K562 (cell line): Measurements from ENCODE around the gene RSPH6A. TPM values are rescaled to one million over a fixed set of nuclear protein-coding genes. Genes with fewer than 3 reads are reported as not detected.

ENCODE experiments used
- ATF3 ChIP-seq, 2 experiments: fragments of 450-650 bp in 1 of 2; sonication (generic) in 1 of 2; formaldehyde crosslinking in 1 of 2; IDR thresholded peaks in 1 of 2; conservative IDR thresholded peaks in 1 of 2; 2 replicates each; pipeline versions ENCODE4 v1.6.1 to v1.8.1; 2016 to 2023; ENCODE audit warnings: mild to moderate bottlenecking in 2 of 2, moderate library complexity in 2 of 2, inconsistent platforms in 1 of 2, missing genetic modification reagents in 1 of 2
- BRF1 ChIP-seq: IDR thresholded peaks from 3 replicates; pipeline ENCODE4 v1.6.1; 2011; ENCODE audit warnings: borderline replicate concordance, mild to moderate bottlenecking; ENCODE audit not compliant: insufficient read length; ENCODE audit errors: extremely low read depth
- CREM ChIP-seq: IDR thresholded peaks from 2 replicates; pipeline ENCODE4 v1.6.1; 2014; ENCODE audit warnings: antibody characterized with exemption, low read depth
- ETV5 ChIP-seq: sonication (generic); formaldehyde crosslinking; IDR thresholded peaks from 2 replicates; pipeline ENCODE4 v1.4.0; 2020; ENCODE audit warnings: low read depth, mild to moderate bottlenecking, missing genetic modification reagents
- FOXJ3 ChIP-seq: sonication (generic); formaldehyde crosslinking; IDR thresholded peaks from 2 replicates; pipeline ENCODE4 v1.4.0; 2020; ENCODE audit warnings: mild to moderate bottlenecking, missing genetic modification reagents
- KDM5B ChIP-seq: fragments of 200-600 bp; sonication (generic); IDR thresholded peaks from 2 replicates; pipeline ENCODE4 v1.6.1; 2012; ENCODE audit warnings: low read depth, mild to moderate bottlenecking, moderate library complexity, low read length, control low read depth, inconsistent platforms; ENCODE audit not compliant: insufficient replicate concordance
- MAFK ChIP-seq: IDR thresholded peaks from 2 replicates; pipeline ENCODE4 v1.6.1; 2011; ENCODE audit warnings: low read length, improper control_type of control experiment
- NRF1 ChIP-seq, 2 experiments: fragments of 450-650 bp; IDR thresholded peaks in 1 of 2; conservative IDR thresholded peaks in 1 of 2; 2 replicates each; pipeline ENCODE4 v1.6.1; 2014; ENCODE audit warnings: mild to moderate bottlenecking in 2 of 2
- PML ChIP-seq: IDR thresholded peaks from 2 replicates; pipeline ENCODE4 v1.6.1; 2012; ENCODE audit warnings: low read length, inconsistent platforms
- POLR2A ChIP-seq: fragments of 450-650 bp; conservative IDR thresholded peaks from 2 replicates; pipeline ENCODE4 v1.6.1; 2016
- POLR2G ChIP-seq: fragments of 200-400 bp; formaldehyde crosslinking; IDR thresholded peaks from 2 replicates; pipeline ENCODE4 v1.6.1; 2017; ENCODE audit warnings: low read depth, mild to moderate bottlenecking, antibody characterized with exemption, low read length, moderate library complexity
- PTRF ChIP-seq: fragments of 450-650 bp; IDR thresholded peaks from 2 replicates; pipeline ENCODE4 v1.6.1; 2016; ENCODE audit warnings: mild to moderate bottlenecking, missing genetic modification characterization, missing compliant biosample characterization
- RBBP5 ChIP-seq: fragments of 200-600 bp; sonication (generic); IDR thresholded peaks from 2 replicates; pipeline ENCODE4 v1.6.1; 2012; ENCODE audit warnings: borderline replicate concordance, mild to moderate bottlenecking, low read length, control low read depth, inconsistent platforms; ENCODE audit not compliant: insufficient read depth, poor library complexity, severe bottlenecking
- SMARCA4 ChIP-seq: fragments of 450-650 bp; IDR thresholded peaks from 2 replicates; pipeline ENCODE4 v1.6.1; 2016
- SMARCC2 ChIP-seq: fragments of 450-650 bp; IDR thresholded peaks from 2 replicates; pipeline ENCODE4 v1.6.1; 2017; ENCODE audit warnings: antibody characterized with exemption, moderate library complexity, mild to moderate bottlenecking, low read depth
- polyA plus RNA-seq, 8 experiments: library from polyadenylated mRNA; depleted of rRNA in 4 of 8; stranded (reverse) in 5 of 8; unstranded in 3 of 8; fragments of >200 nt; fragmentation: Nextera tagmentation in 2 of 8; fragmentation: Illumina TruSeq in 1 of 8; extraction: Ambion mirVana in 2 of 8; extraction: Trizol in 1 of 8; gene quantifications; 2 replicates each; pipeline versions ENCODE4 v1.2.1 to v1.2.3, GENCODE V29; 2011 to 2014; ENCODE audit warnings: inconsistent platforms in 1 of 8, missing spikeins in 1 of 8
- total RNA-seq, 7 experiments: library from RNA; depleted of rRNA in 6 of 7; stranded (reverse); fragments of >200 nt in 6 of 7; fragmentation: Illumina TruSeq in 2 of 7; extraction: Trizol in 2 of 7; gene quantifications; 2 replicates each; pipeline versions ENCODE4 v1.2.1 to v1.2.3, GENCODE V29; 2011 to 2021; ENCODE audit warnings: low replicate concordance in 1 of 7
- TF ChIP-seq, protein P1 (sequence below): fragments of 250-450 bp; sonication (Bioruptor Pico); IDR thresholded peaks from 2 replicates; pipeline ENCODE4 v1.9.0; 2021; ENCODE audit warnings: mild to moderate bottlenecking, inconsistent platforms
- TF ChIP-seq, protein P2 (sequence below): sonication (generic); formaldehyde crosslinking; IDR thresholded peaks from 2 replicates; pipeline ENCODE4 v1.8.1; 2023; ENCODE audit warnings: mild to moderate bottlenecking, missing genetic modification reagents, moderate library complexity
- TF ChIP-seq, protein P3 (sequence below): fragments of 450-650 bp; IDR thresholded peaks from 2 replicates; pipeline ENCODE4 v1.6.1; 2016; ENCODE audit warnings: antibody characterized with exemption
- TF ChIP-seq, protein P4 (sequence below), 2 experiments: fragments of 200-800 bp in 1 of 2; sonication (Bioruptor generic) in 1 of 2; sonication (generic) in 1 of 2; formaldehyde crosslinking in 1 of 2; IDR thresholded peaks in 1 of 2; conservative IDR thresholded peaks in 1 of 2; 2 replicates each; pipeline versions ENCODE4 v1.5.0 to v1.6.1; 2016 to 2020; ENCODE audit warnings: missing compliant biosample characterization in 1 of 2, missing genetic modification characterization in 1 of 2, missing genetic modification reagents in 1 of 2

The RSPH6A gene
- total and polyA plus RNA-seq, 9 of the 15 experiments (the other 6 are each of a cell fraction or from before 2014, with no cell fraction given): 0.03 to 0.15 (median 0.07) TPM; not detected in 5

DNA sequence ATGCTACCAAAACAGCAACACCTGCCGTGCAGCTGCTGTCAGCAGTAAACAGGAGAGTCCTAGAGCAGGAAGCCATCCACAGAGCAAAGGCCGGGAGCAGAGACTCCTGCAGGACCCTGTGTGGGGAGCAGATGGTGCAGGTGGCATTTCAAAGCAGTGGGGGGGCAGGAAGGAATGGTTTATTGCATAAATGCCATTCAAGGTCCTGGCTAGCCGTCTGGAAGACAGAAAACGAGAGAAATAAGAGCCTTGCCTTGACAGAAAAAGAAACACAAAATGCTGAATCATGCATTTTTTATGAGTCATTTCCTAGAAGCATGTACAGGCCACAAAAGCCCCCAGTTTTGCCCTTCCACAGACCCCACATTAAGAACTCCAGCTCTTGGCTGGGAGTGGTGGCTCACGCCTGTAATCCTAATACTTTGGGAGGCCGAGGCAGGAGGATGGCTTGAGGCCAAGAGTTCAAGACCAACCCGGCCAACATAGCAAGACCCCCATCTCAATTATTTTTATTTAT is 5.4 kb downstream of the RSPH6A start (continued):
- peak; percentile 90 for TF ChIP-seq ATF3 (IDR thresholded peaks at IDR 0.05)
- TF ChIP-seq ATF3 (CRISPR knock-in tag; conservative IDR thresholded peaks at IDR 0.05): no peak
- no peak for TF ChIP-seq PML
- TF ChIP-seq MAFK: peak; percentile 99
- TF ChIP-seq POLR2G: no peak
- TF ChIP-seq RBBP5: peak; percentile 75
- TF ChIP-seq POLR2A: no peak
- TF ChIP-seq, protein P1, sequence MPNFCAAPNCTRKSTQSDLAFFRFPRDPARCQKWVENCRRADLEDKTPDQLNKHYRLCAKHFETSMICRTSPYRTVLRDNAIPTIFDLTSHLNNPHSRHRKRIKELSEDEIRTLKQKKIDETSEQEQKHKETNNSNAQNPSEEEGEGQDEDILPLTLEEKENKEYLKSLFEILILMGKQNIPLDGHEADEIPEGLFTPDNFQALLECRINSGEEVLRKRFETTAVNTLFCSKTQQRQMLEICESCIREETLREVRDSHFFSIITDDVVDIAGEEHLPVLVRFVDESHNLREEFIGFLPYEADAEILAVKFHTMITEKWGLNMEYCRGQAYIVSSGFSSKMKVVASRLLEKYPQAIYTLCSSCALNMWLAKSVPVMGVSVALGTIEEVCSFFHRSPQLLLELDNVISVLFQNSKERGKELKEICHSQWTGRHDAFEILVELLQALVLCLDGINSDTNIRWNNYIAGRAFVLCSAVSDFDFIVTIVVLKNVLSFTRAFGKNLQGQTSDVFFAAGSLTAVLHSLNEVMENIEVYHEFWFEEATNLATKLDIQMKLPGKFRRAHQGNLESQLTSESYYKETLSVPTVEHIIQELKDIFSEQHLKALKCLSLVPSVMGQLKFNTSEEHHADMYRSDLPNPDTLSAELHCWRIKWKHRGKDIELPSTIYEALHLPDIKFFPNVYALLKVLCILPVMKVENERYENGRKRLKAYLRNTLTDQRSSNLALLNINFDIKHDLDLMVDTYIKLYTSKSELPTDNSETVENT (CRISPR knock-in tag): no peak
- TF ChIP-seq ETV5: peak; percentile 48; the same call in 1 of the 2 replicates
- no peak for TF ChIP-seq FOXJ3
- peak; percentile 88 for TF ChIP-seq SMARCC2
- no peak for TF ChIP-seq BRF1
- TF ChIP-seq, protein P2, sequence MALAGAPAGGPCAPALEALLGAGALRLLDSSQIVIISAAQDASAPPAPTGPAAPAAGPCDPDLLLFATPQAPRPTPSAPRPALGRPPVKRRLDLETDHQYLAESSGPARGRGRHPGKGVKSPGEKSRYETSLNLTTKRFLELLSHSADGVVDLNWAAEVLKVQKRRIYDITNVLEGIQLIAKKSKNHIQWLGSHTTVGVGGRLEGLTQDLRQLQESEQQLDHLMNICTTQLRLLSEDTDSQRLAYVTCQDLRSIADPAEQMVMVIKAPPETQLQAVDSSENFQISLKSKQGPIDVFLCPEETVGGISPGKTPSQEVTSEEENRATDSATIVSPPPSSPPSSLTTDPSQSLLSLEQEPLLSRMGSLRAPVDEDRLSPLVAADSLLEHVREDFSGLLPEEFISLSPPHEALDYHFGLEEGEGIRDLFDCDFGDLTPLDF (CRISPR knock-in tag): no peak
- TF ChIP-seq, protein P3, sequence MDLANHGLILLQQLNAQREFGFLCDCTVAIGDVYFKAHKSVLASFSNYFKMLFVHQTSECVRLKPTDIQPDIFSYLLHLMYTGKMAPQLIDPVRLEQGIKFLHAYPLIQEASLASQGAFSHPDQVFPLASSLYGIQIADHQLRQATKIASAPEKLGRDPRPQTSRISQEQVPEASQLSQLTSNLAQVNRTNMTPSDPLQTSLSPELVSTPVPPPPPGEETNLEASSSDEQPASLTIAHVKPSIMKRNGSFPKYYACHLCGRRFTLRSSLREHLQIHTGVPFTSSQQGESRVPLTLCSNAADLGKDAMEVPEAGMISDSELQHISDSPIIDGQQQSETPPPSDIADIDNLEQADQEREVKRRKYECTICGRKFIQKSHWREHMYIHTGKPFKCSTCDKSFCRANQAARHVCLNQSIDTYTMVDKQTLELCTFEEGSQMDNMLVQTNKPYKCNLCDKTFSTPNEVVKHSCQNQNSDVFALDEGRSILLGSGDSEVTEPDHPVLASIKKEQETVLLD: no peak; the same call in 1 of the 2 replicates
- peak; percentile 91 for TF ChIP-seq SMARCA4
- TF ChIP-seq CREM: no peak
- TF ChIP-seq KDM5B: no peak
- TF ChIP-seq, protein P4, sequence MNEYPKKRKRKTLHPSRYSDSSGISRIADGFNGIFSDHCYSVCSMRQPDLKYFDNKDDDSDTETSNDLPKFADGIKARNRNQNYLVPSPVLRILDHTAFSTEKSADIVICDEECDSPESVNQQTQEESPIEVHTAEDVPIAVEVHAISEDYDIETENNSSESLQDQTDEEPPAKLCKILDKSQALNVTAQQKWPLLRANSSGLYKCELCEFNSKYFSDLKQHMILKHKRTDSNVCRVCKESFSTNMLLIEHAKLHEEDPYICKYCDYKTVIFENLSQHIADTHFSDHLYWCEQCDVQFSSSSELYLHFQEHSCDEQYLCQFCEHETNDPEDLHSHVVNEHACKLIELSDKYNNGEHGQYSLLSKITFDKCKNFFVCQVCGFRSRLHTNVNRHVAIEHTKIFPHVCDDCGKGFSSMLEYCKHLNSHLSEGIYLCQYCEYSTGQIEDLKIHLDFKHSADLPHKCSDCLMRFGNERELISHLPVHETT (CRISPR knock-in tag; conservative IDR thresholded peaks at IDR 0.05 in 1 of 2, IDR thresholded peaks at IDR 0.05 in 1 of 2): peak in 1 of 2 experiments; percentile 63; a peak in 1 of 4 replicates
- no peak for TF ChIP-seq NRF1 (conservative IDR thresholded peaks at IDR 0.05 in 1 of 2, IDR thresholded peaks at IDR 0.05 in 1 of 2)
- TF ChIP-seq PTRF (tag): no peak; the same call in 1 of the 2 replicates
